Astrocyte (in vitro differentiated cells and primary cell): ENCODE results near the gene GNE.

Experiments used
- EZH2 ChIP-seq: IDR thresholded peaks from 2 replicates; pipeline ENCODE4 v1.6.1; 2012; ENCODE audit warnings: mild to moderate bottlenecking, low read length, inconsistent platforms; ENCODE audit not compliant: insufficient read depth
- TF ChIP-seq, protein P1 (sequence below): IDR thresholded peaks from 2 replicates; pipeline ENCODE4 v1.5.1; 2011; ENCODE audit warnings: low read depth, mild to moderate bottlenecking, inconsistent platforms, low read length, moderate library complexity; ENCODE audit not compliant: insufficient read depth

DNA sequence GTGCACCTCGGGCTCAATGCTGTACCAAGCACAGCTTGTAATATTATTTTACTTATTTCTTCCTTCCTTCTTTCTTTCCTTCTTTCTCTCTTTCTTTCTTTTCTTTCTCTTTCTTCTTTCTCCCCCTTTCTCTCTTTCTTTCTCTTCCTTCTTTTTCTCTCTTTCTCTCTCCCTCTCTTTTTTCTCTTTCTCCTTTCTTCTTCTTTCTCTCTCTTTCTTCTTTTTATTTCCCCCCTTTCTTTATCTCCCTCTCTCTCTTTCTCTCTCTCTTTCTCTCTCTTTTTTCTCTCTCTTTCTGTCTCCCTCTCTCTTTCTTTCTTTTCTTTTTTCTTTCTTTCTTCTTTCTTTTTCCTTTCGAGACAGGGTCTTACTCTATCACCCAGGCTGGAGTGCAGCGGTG, 32.7 kb upstream of the GNE start:
- TF ChIP-seq, protein P1, sequence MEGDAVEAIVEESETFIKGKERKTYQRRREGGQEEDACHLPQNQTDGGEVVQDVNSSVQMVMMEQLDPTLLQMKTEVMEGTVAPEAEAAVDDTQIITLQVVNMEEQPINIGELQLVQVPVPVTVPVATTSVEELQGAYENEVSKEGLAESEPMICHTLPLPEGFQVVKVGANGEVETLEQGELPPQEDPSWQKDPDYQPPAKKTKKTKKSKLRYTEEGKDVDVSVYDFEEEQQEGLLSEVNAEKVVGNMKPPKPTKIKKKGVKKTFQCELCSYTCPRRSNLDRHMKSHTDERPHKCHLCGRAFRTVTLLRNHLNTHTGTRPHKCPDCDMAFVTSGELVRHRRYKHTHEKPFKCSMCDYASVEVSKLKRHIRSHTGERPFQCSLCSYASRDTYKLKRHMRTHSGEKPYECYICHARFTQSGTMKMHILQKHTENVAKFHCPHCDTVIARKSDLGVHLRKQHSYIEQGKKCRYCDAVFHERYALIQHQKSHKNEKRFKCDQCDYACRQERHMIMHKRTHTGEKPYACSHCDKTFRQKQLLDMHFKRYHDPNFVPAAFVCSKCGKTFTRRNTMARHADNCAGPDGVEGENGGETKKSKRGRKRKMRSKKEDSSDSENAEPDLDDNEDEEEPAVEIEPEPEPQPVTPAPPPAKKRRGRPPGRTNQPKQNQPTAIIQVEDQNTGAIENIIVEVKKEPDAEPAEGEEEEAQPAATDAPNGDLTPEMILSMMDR: no peak
- no peak for TF ChIP-seq EZH2
